ENCODE data around the gene SCPEP1.

DNA sequence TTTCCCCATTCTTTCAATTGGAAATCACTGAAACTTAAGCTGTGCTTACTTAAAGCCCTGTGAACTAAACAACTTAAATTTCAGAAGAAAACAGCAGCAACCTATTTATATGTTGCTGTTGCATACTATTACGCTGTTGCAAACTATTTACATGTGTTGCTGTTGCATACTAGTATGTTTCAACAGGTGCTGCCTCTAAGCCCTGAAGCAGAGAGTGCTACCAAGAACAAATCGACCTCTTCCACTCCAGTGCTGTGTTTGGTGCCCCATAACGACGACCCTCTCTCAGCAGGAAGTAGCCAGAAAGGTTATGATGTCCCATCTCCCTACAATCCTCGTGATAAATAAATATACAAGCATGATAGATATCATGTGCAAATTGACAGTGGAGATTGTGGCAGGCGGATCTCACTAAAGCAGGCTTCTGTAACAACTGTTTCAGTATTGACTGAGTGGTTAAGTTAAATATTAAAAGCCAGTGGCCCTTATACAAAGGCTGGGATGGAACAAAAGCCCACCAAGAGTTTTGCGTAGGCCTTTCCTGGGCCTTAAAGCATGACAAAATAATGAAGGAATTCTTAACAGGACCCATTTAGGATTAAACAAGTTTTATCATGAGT lies 5.7 kb upstream of the SCPEP1 start:
- no peak for TF ChIP-seq YY1 (IDR thresholded peaks at IDR 0.05; ENCODE audit: insufficient read depth, insufficient read length)
- no peak for TF ChIP-seq ZNF274 (IDR thresholded peaks at IDR 0.05; ENCODE audit: low read depth, low read length)
- TF ChIP-seq SUZ12 (IDR thresholded peaks at IDR 0.05; ENCODE audit: extremely low read depth, insufficient read depth, insufficient read length), result no peak

Measured in NT2/D1 (cell line).